H1 (cell line): Measurements from ENCODE around the gene ARHGAP28. TPM values are rescaled to one million over a fixed set of nuclear protein-coding genes. Genes with fewer than 3 reads are reported as not detected.

Experiments used
- CTCF ChIA-PET: fragments of 300-600 bp; sonication (Branson Sonifier 250); formaldehyde crosslinking; loops from one replicate; lab custom pipeline; 2021; ENCODE audit not compliant: partially characterized antibody; lab: Charles Lee
- POLR2A ChIA-PET: fragments of 300-600 bp; sonication (Branson Sonifier 250); formaldehyde crosslinking; loops from one replicate; lab custom pipeline; 2021; ENCODE audit warnings: inconsistent platforms; ENCODE audit not compliant: partially characterized antibody; lab: Charles Lee
- DNase-seq, 2 experiments: peaks; one replicate each; pipeline versions ENCODE4 v3.0.0 to v3.0.0-alpha.2; 2010 to 2022; ENCODE audit warnings: low spot score in 2 of 2, low read depth in 1 of 2, mixed read lengths in 1 of 2
- FAIRE-seq: peaks from 2 replicates; lab custom pipeline; 2011; peaks lifted over from hg19 to GRCh38; lab: Jason Lieb, UNC
- H2AFZ ChIP-seq: 2 replicates; pipeline ENCODE4 v1.8.1; 2012; ENCODE audit warnings: low read length, inconsistent platforms
- H2AK5ac ChIP-seq: 2 replicates; pipeline ENCODE4 v1.6.1; 2013; ENCODE audit warnings: low read depth, low read length
- H2BK120ac ChIP-seq: replicated peaks from 2 replicates; pipeline ENCODE3; 2013; ENCODE audit warnings: low read depth, low read length, inconsistent platforms
- H2BK12ac ChIP-seq: 2 replicates; pipeline ENCODE4 v1.6.1; 2013; ENCODE audit warnings: low read depth, low read length
- H2BK15ac ChIP-seq: 2 replicates; pipeline ENCODE4 v1.6.1; 2013; ENCODE audit warnings: low read length
- H2BK20ac ChIP-seq: 2 replicates; pipeline ENCODE4 v1.6.1; 2013; ENCODE audit warnings: low read length
- H2BK5ac ChIP-seq: 2 replicates; pipeline ENCODE4 v1.6.1; 2013; ENCODE audit warnings: low read depth, low read length
- H3K14ac ChIP-seq: 2 replicates; pipeline ENCODE4 v1.6.1; 2013; ENCODE audit warnings: inconsistent platforms; ENCODE audit not compliant: insufficient read length
- H3K18ac ChIP-seq: 2 replicates; pipeline ENCODE4 v1.6.1; 2013; ENCODE audit warnings: low read length; ENCODE audit errors: extremely low read depth
- H3K23ac ChIP-seq: 2 replicates; pipeline ENCODE4 v1.6.1; 2013; ENCODE audit warnings: inconsistent platforms; ENCODE audit not compliant: insufficient read length
- H3K23me2 ChIP-seq: 2 replicates; pipeline ENCODE4 v1.6.1; 2013; ENCODE audit warnings: low read depth, low read length
- H3K27ac ChIP-seq: 2 replicates; pipeline ENCODE4 v1.6.1; 2011; ENCODE audit warnings: low read depth, low read length, inconsistent platforms
- H3K27me3 ChIP-seq, 4 experiments: replicated peaks in 1 of 4; 1 replicate in 1 of 4; 2 replicates in 3 of 4; pipeline versions ENCODE4 v1.6.1 to v1.8.1; 2011 to 2013; ENCODE audit warnings: low read length in 3 of 4, mild to moderate bottlenecking in 3 of 4, inconsistent platforms in 2 of 4, mixed read lengths in 2 of 4, moderate library complexity in 1 of 4; ENCODE audit not compliant: control insufficient read depth in 3 of 4, insufficient read depth in 3 of 4; ENCODE audit errors: extremely low read depth in 1 of 4
- H3K36me3 ChIP-seq, 4 experiments: 2 replicates each; pipeline versions ENCODE4 v1.6.1 to v1.8.1; 2011 to 2013; ENCODE audit warnings: mild to moderate bottlenecking in 4 of 4, low read length in 3 of 4, moderate library complexity in 2 of 4, control low read depth in 1 of 4, inconsistent platforms in 1 of 4; ENCODE audit not compliant: insufficient read depth in 4 of 4, control insufficient read depth in 2 of 4
- H3K4ac ChIP-seq: replicated peaks from 2 replicates; pipeline ENCODE3; 2013; ENCODE audit warnings: low read length, low read depth, mixed read lengths, inconsistent platforms; ENCODE audit not compliant: insufficient read length
- H3K4me1 ChIP-seq, 4 experiments: replicated peaks in 1 of 4; 1 replicate in 1 of 4; 2 replicates in 3 of 4; pipeline versions ENCODE4 v1.6.1 to v1.8.1; 2011 to 2013; ENCODE audit warnings: low read length in 3 of 4, inconsistent platforms in 2 of 4, mixed read lengths in 1 of 4; ENCODE audit not compliant: insufficient read depth in 4 of 4, control insufficient read depth in 3 of 4
- H3K4me2 ChIP-seq, 2 experiments: 2 replicates each; pipeline versions ENCODE4 v1.6.1 to v1.8.1; 2011 to 2013; ENCODE audit warnings: low read depth in 2 of 2, low read length in 2 of 2, control low read depth in 1 of 2, inconsistent platforms in 1 of 2, mild to moderate bottlenecking in 1 of 2; ENCODE audit not compliant: insufficient read depth in 1 of 2
- H3K4me3 ChIP-seq, 4 experiments: fragments of 200-600, 300-600 bp in 1 of 4; sonication (generic), shearing (Covaris generic), sonication (Bioruptor Twin) in 1 of 4; 2 replicates each; pipeline versions ENCODE4 v1.5.1 to v1.8.1; 2011 to 2016; ENCODE audit warnings: low read length in 4 of 4, low read depth in 3 of 4, control low read depth in 2 of 4, inconsistent platforms in 2 of 4, mild to moderate bottlenecking in 2 of 4, mixed read lengths in 1 of 4, moderate library complexity in 1 of 4; ENCODE audit not compliant: insufficient read depth in 2 of 4; ENCODE audit errors: extremely low read depth in 1 of 4
- H3K56ac ChIP-seq: replicated peaks from 2 replicates; pipeline ENCODE3; 2013; ENCODE audit warnings: low read depth, mild to moderate bottlenecking, mixed read lengths, low read length, inconsistent platforms; ENCODE audit not compliant: insufficient read length
- H3K79me1 ChIP-seq: 2 replicates; pipeline ENCODE4 v1.6.1; 2013; ENCODE audit warnings: low read depth, low read length, control low read depth
- H3K79me2 ChIP-seq, 2 experiments: 2 replicates each; pipeline versions ENCODE4 v1.6.1 to v1.8.1; 2012 to 2013; ENCODE audit warnings: low read length in 2 of 2, mild to moderate bottlenecking in 2 of 2, inconsistent platforms in 1 of 2; ENCODE audit not compliant: insufficient read depth in 2 of 2, control insufficient read depth in 1 of 2
- H3K9ac ChIP-seq, 4 experiments: replicated peaks in 1 of 4; 1 replicate in 1 of 4; 2 replicates in 3 of 4; pipeline versions ENCODE4 v1.6.1 to v1.8.1; 2011 to 2013; ENCODE audit warnings: low read depth in 3 of 4, low read length in 3 of 4, control low read depth in 2 of 4, mild to moderate bottlenecking in 2 of 4, moderate library complexity in 2 of 4, inconsistent platforms in 1 of 4; ENCODE audit errors: extremely low read depth in 1 of 4
- H3K9me3 ChIP-seq, 2 experiments: 2 replicates each; pipeline versions ENCODE4 v1.6.1 to v1.8.1; 2012 to 2013; ENCODE audit warnings: mild to moderate bottlenecking in 2 of 2, moderate library complexity in 2 of 2, control low read depth in 1 of 2, inconsistent platforms in 1 of 2, low read depth in 1 of 2, low read length in 1 of 2, mixed read lengths in 1 of 2; ENCODE audit not compliant: insufficient read depth in 2 of 2
- H4K20me1 ChIP-seq, 2 experiments: replicated peaks in 1 of 2; 2 replicates each; pipeline versions ENCODE3 to v1.8.1; 2011 to 2013; ENCODE audit warnings: inconsistent platforms in 2 of 2, low read length in 2 of 2, mild to moderate bottlenecking in 1 of 2; ENCODE audit not compliant: insufficient read depth in 2 of 2, control insufficient read depth in 1 of 2
- H4K5ac ChIP-seq: 2 replicates; pipeline ENCODE4 v1.6.1; 2013; ENCODE audit warnings: low read length, low read depth, mixed read lengths, inconsistent platforms; ENCODE audit not compliant: insufficient read length
- H4K8ac ChIP-seq: 2 replicates; pipeline ENCODE4 v1.8.0; 2013; ENCODE audit warnings: mild to moderate bottlenecking, moderate library complexity, low read length, inconsistent platforms; ENCODE audit not compliant: insufficient read depth; ENCODE audit errors: extremely low read depth
- H4K91ac ChIP-seq: replicated peaks from 2 replicates; pipeline ENCODE3; 2013; ENCODE audit warnings: low read length, mixed read lengths, inconsistent platforms; ENCODE audit not compliant: insufficient read length
- CTBP2 ChIP-seq: IDR thresholded peaks from 2 replicates; pipeline ENCODE4 v1.7.0; 2011; ENCODE audit warnings: borderline replicate concordance, mild to moderate bottlenecking, moderate library complexity, mixed read lengths, low read length; ENCODE audit not compliant: insufficient read depth, insufficient read length
- GABPA ChIP-seq: IDR thresholded peaks from 2 replicates; pipeline ENCODE4 v1.6.1; 2011; ENCODE audit warnings: mild to moderate bottlenecking, low read length, moderate library complexity, borderline replicate concordance; ENCODE audit not compliant: insufficient read depth
- POU5F1 ChIP-seq: IDR thresholded peaks from 2 replicates; pipeline ENCODE4 v1.6.1; 2011; ENCODE audit warnings: low read depth, mild to moderate bottlenecking, low read length, moderate library complexity
- RAD21 ChIP-seq, 2 experiments: IDR thresholded peaks in 1 of 2; conservative IDR thresholded peaks in 1 of 2; 2 replicates each; pipeline ENCODE4 v1.6.1; 2011; ENCODE audit warnings: low read depth in 2 of 2, low read length in 2 of 2, improper control_type of control experiment in 1 of 2, inconsistent platforms in 1 of 2, mild to moderate bottlenecking in 1 of 2, moderate library complexity in 1 of 2
- WGBS, 2 experiments: shearing (Covaris generic) in 1 of 2; methylation state at CpG; one replicate each; pipeline versions ENCODE4 v1.1.6 to v1.1.7; 2013 to 2015; ENCODE audit warnings: low lambda C conversion rate in 2 of 2, mixed read lengths in 2 of 2, inconsistent platforms in 1 of 2, low coverage in 1 of 2, missing lambda C conversion rate in 1 of 2; ENCODE audit not compliant: insufficient replicate concordance in 2 of 2, insufficient coverage in 1 of 2, insufficient read length in 1 of 2; ENCODE audit errors: extremely low coverage in 1 of 2, missing lambda C conversion rate in 1 of 2; 5-methylcytosine and 5-hydroxymethylcytosine counted together
- polyA plus RNA-seq, 7 experiments: library from polyadenylated mRNA; depleted of rRNA in 3 of 7; stranded (reverse) in 5 of 7; unstranded in 2 of 7; fragments of >200 nt in 5 of 7; fragments of 200-250 nt in 2 of 7; gene quantifications; 1 replicate in 5 of 7; 2 replicates in 1 of 7; 4 replicates in 1 of 7; pipeline versions ENCODE4 v1.2.1 to v1.2.3, GENCODE V29; 2011 to 2013; ENCODE audit warnings: missing spikeins in 2 of 7, mixed read lengths in 2 of 7
- total RNA-seq: library from RNA; stranded (reverse); fragmentation: NEBNext Ultra II Directional; extraction: Animal tissue kit (Norgen Biotek cat#: 25700); gene quantifications from 2 replicates; pipeline ENCODE4 v1.2.1, GENCODE V29; 2021
- TF ChIP-seq, protein P1 (sequence below), 3 experiments: IDR thresholded peaks; 1 replicate in 2 of 3; 2 replicates in 1 of 3; pipeline versions ENCODE4 v1.5.1 to v1.6.1; 2011; ENCODE audit warnings: low read length in 3 of 3, mild to moderate bottlenecking in 3 of 3, inconsistent platforms in 2 of 3, low read depth in 1 of 3, moderate library complexity in 1 of 3; ENCODE audit not compliant: insufficient read depth in 1 of 3; ENCODE audit errors: control extremely low read depth in 1 of 3

Gene ARHGAP28
- total and polyA plus RNA-seq, 2 of the 8 experiments (the other 6 are each of a cell fraction or from before 2014, with no cell fraction given), result 2.9 to 14.4 TPM

DNA sequence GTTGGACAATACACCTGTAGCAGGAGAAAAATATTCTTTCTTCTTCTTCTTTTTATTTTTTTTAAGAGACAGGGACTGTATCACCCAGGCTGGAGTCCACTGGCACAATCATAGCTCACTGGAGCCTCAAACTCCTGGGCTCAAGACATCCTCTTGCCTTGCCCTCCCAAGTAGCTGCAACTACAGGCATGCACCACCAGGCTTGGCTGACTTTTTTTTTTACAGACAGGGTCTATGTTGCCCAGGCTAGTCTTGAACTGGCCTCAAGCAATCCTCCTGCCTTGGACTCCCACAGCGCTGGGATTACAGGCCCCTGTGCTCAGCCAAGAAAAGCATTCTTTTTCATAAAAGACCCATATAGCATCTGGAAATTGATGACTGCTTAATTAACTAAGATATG is 17.1 kb upstream of the ARHGAP28 start:
- H3K4me1 ChIP-seq, result peaks cover 0 to 6% (median 1%) of the 10 kb centered on the region in 4 experiments; a peak in 3 of 7 replicates
- DNase-seq (no peak), FAIRE-seq (no peak)
- H3K27me3 ChIP-seq, result peaks cover 0 to 1% (median 0%) of the 10 kb centered on the region in 4 experiments; a peak in 1 of 7 replicates
- H2BK120ac ChIP-seq, result no peak overlapping the region
- no peak overlapping the region for H3K56ac ChIP-seq
- no peak overlapping the region for H4K91ac ChIP-seq
- H3K79me1 ChIP-seq, result no peaks in the 10 kb centered on the region
- no peak overlapping the region for H2AFZ ChIP-seq
- no peak overlapping the region for H3K9ac ChIP-seq
- H2BK20ac ChIP-seq, result no peak overlapping the region
- H3K4ac ChIP-seq, result no peak overlapping the region
- H3K23me2 ChIP-seq, result no peaks in the 10 kb centered on the region
- H3K18ac ChIP-seq, result no peak overlapping the region
- H2BK15ac ChIP-seq, result no peak overlapping the region
- H3K4me3 ChIP-seq, result no peak overlapping the region
- no peak overlapping the region for H3K14ac ChIP-seq
- TF ChIP-seq CTBP2, result no peak
- TF ChIP-seq POU5F1, result no peak
- TF ChIP-seq RAD21 (IDR thresholded peaks at IDR 0.05 in 1 of 2, conservative IDR thresholded peaks at IDR 0.05 in 1 of 2; ENCODE audit: low read depth in 2 of 2, low read length in 2 of 2), result peak in 1 of 2 experiments; percentile 33; a peak in 1 of 4 replicates
- TF ChIP-seq GABPA, result no peak
- TF ChIP-seq, protein P1, sequence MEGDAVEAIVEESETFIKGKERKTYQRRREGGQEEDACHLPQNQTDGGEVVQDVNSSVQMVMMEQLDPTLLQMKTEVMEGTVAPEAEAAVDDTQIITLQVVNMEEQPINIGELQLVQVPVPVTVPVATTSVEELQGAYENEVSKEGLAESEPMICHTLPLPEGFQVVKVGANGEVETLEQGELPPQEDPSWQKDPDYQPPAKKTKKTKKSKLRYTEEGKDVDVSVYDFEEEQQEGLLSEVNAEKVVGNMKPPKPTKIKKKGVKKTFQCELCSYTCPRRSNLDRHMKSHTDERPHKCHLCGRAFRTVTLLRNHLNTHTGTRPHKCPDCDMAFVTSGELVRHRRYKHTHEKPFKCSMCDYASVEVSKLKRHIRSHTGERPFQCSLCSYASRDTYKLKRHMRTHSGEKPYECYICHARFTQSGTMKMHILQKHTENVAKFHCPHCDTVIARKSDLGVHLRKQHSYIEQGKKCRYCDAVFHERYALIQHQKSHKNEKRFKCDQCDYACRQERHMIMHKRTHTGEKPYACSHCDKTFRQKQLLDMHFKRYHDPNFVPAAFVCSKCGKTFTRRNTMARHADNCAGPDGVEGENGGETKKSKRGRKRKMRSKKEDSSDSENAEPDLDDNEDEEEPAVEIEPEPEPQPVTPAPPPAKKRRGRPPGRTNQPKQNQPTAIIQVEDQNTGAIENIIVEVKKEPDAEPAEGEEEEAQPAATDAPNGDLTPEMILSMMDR (IDR thresholded peaks at IDR 0.05; ENCODE audit: control extremely low read depth in 1 of 3, insufficient read depth in 1 of 3, low read depth in 1 of 3, low read length in 3 of 3), result peak; percentile 16 to 31 (median 17); a peak in 3 of 4 replicates
- H4K20me1 ChIP-seq, result no peaks in the 10 kb centered on the region
- ChIA-PET CTCF (interaction anchor here (0.5 to 1.8 kb wide), 12 partner anchors 11 to 465 kb away, joined by 3 to 5 read pairs (median 3); no protein-coding TSS in a partner anchor), POLR2A (no interaction called here)
- H4K5ac ChIP-seq, result no peak overlapping the region
- H2BK12ac ChIP-seq, result no peak overlapping the region
- no peak overlapping the region for H3K27ac ChIP-seq
- H3K36me3 ChIP-seq, result no peaks in the 10 kb centered on the region
- no peaks in the 10 kb centered on the region for H3K79me2 ChIP-seq
- no peak overlapping the region for H3K23ac ChIP-seq
- H3K4me2 ChIP-seq, result no peak overlapping the region
- no peak overlapping the region for H2BK5ac ChIP-seq
- no peak overlapping the region for H2AK5ac ChIP-seq
- no peaks in the 10 kb centered on the region for H3K9me3 ChIP-seq
- WGBS, 2 experiments, result 93% methylated on average over 1 of the region's 1 CpG; no CpG with 5 or more reads in 1 of the 2 experiments
- no peak overlapping the region for H4K8ac ChIP-seq
